Upper lobe of left lung (tissue), 4 donors: ENCODE measurements around the gene GOLPH3.

Experiments used
- CTCF ChIP-seq, 6 experiments: fragments of 450-650 bp in 4 of 6; fragments of 200-600 bp in 2 of 6; sonication (generic) in 2 of 6; IDR thresholded peaks; one replicate each; pipeline ENCODE4 v1.5.1; 2016 to 2019; ENCODE audit warnings: antibody characterized with exemption in 6 of 6
- EP300 ChIP-seq, 4 donors: sonication (generic); formaldehyde crosslinking; IDR thresholded peaks; one replicate each; pipeline ENCODE4 v1.5.1; 2017; ENCODE audit warnings: antibody characterized with exemption in 4 of 4, control low read depth in 2 of 4
- POLR2A ChIP-seq, 4 donors: fragments of 450-650 bp; IDR thresholded peaks; one replicate each; pipeline ENCODE4 v1.5.1; 2016 to 2017; ENCODE audit warnings: antibody characterized with exemption in 4 of 4, mild to moderate bottlenecking in 2 of 4

- TF ChIP-seq EP300 (IDR thresholded peaks at IDR 0.05) (no peak), CTCF (IDR thresholded peaks at IDR 0.05) (no peak), POLR2A (IDR thresholded peaks at IDR 0.05) (no peak)
These were observed 70.6 kb downstream of the GOLPH3 start for GRCh38 chr5:32103521-32103920.
